Panc1 (cell line): ENCODE results near the gene MMAB.

ENCODE experiments used
- POLR2AphosphoS5 ChIP-seq: IDR thresholded peaks from 2 replicates; pipeline ENCODE4 v1.6.1; 2012; ENCODE audit warnings: mild to moderate bottlenecking, low read depth, low read length, moderate library complexity
- TF ChIP-seq, protein P1 (sequence below): fragments of 450-650 bp; IDR thresholded peaks from 2 replicates; pipeline ENCODE4 v1.5.1; 2017; ENCODE audit warnings: mild to moderate bottlenecking

DNA sequence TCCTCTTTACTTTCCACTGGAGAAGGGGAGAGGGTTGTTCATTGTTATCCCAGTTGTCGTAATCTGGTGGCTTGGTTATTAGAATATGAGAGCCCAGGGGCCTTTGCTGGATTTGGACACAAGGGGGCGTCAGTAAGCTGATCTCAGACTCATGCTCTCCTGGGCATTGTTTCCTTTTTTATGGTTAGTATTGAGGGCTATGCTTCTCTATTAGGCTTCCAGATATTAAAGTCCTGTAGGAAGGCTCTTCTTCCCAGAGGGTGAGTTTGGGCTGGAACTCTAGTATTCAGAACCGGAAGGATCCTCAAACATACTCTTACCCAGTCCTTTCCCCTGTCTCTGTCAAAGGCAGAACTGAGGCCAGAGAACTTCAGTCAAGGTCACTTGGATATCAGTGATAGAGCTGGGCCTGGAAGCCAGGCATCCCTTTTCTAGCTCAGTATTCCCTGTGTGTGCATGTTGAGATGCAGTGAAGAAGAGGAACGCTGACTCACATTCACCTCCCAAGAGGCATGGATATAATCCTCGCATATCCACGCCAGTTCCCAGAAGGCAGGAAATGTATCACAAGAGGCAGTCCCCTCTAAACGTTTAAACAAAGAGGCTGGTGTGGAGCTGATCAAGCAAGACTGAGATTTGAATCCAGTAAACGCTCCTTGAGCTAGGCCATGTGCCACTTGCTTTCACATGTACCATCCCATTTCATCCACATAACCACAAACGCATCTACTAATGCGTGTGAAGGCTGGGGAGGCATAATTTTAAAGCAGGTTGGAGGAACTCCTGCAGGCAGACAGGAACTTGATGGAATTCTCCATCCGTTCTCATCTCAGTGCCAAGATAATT lies 54.3 kb downstream of the MMAB start:
- no peak for TF ChIP-seq POLR2AphosphoS5
- TF ChIP-seq, protein P1, sequence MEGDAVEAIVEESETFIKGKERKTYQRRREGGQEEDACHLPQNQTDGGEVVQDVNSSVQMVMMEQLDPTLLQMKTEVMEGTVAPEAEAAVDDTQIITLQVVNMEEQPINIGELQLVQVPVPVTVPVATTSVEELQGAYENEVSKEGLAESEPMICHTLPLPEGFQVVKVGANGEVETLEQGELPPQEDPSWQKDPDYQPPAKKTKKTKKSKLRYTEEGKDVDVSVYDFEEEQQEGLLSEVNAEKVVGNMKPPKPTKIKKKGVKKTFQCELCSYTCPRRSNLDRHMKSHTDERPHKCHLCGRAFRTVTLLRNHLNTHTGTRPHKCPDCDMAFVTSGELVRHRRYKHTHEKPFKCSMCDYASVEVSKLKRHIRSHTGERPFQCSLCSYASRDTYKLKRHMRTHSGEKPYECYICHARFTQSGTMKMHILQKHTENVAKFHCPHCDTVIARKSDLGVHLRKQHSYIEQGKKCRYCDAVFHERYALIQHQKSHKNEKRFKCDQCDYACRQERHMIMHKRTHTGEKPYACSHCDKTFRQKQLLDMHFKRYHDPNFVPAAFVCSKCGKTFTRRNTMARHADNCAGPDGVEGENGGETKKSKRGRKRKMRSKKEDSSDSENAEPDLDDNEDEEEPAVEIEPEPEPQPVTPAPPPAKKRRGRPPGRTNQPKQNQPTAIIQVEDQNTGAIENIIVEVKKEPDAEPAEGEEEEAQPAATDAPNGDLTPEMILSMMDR, result peak; percentile 92
